HCT116 (cell line): ENCODE results near the gene CLEC3B. TPM values are rescaled to one million over a fixed set of nuclear protein-coding genes. Genes with fewer than 3 reads are reported as not detected.

Experiments
- ATAC-seq: fragments of 200-7000 bp; cut with Tn5 transposase; 2 replicates; pipeline ENCODE4 v1.9.1; 2020; ENCODE audit warnings: mild to moderate bottlenecking, moderate library complexity
- BruUV-seq: library from RNA; stranded (reverse); fragments of 400-500 nt; replicated peaks from 2 replicates; lab custom pipeline; 2021; lab: Mats Ljungman, UMichigan
- CTCF ChIA-PET: fragments of 300-600 bp; sonication (Branson Sonifier 250); formaldehyde crosslinking; loops from one replicate; lab custom pipeline; 2021; ENCODE audit warnings: antibody characterized with exemption; lab: Charles Lee
- POLR2A ChIA-PET: fragments of 300-600, 350-600 bp; sonication (Branson Sonifier 250); formaldehyde crosslinking; loops from one replicate; lab custom pipeline; 2021; ENCODE audit warnings: antibody characterized with exemption; lab: Charles Lee
- RAD21 ChIA-PET, 2 experiments: fragments of 300-600 bp; sonication (Branson Sonifier 250); formaldehyde crosslinking; loops; one replicate each; lab custom pipeline; 2023; ENCODE audit warnings: low total read pairs in 2 of 2; ENCODE audit not compliant: uncharacterized antibody in 2 of 2, unreplicated experiment in 2 of 2, low non-redundant PET in 1 of 2; lab: Charles Lee
- DNase-seq: peaks from one replicate; pipeline ENCODE4 v3.0.0-alpha.2; 2010; ENCODE audit warnings: low read depth, low spot score
- H2AFZ ChIP-seq: fragments of 200-600 bp; shearing (Covaris generic), sonication (generic); 2 replicates; pipeline ENCODE4 v1.6.1; 2017; ENCODE audit warnings: low read depth, mixed run types, mixed read lengths, antibody characterized with exemption, low read length; ENCODE audit not compliant: poor library complexity, severe bottlenecking
- H3K27ac ChIP-seq: 2 replicates; pipeline ENCODE4 v1.5.1; 2012; ENCODE audit warnings: low read depth, low read length
- H3K27me3 ChIP-seq: fragments of 200-600 bp; sonication (generic); 2 replicates; pipeline ENCODE4 v1.6.1; 2016; ENCODE audit warnings: mixed run types, low read length, mixed read lengths; ENCODE audit not compliant: insufficient read depth
- H3K36me3 ChIP-seq, 2 experiments: fragments of 200-500 bp in 1 of 2; fragments of 200-600 bp in 1 of 2; sonication (Bioruptor generic) in 1 of 2; sonication (generic) in 1 of 2; 2 replicates each; pipeline versions ENCODE4 v1.5.1 to v1.6.1; 2014 to 2016; ENCODE audit warnings: low read length in 2 of 2, inconsistent platforms in 1 of 2, mixed read lengths in 1 of 2, mixed run types in 1 of 2; ENCODE audit not compliant: insufficient read depth in 2 of 2, control insufficient read depth in 1 of 2
- H3K4me1 ChIP-seq, 2 experiments: fragments of 200-600 bp in 1 of 2; sonication (generic) in 1 of 2; 2 replicates each; pipeline versions ENCODE4 v1.5.1 to v1.6.1; 2012 to 2017; ENCODE audit warnings: low read length in 2 of 2, inconsistent platforms in 1 of 2, mild to moderate bottlenecking in 1 of 2, mixed read lengths in 1 of 2, mixed run types in 1 of 2, moderate library complexity in 1 of 2; ENCODE audit not compliant: insufficient read depth in 2 of 2, control insufficient read depth in 1 of 2
- H3K4me2 ChIP-seq: fragments of 200-600 bp; sonication (generic); 2 replicates; pipeline ENCODE4 v1.6.1; 2017; ENCODE audit warnings: mixed run types, low read length, mixed read lengths
- H3K4me3 ChIP-seq, 2 experiments: fragments of 200-600 bp in 1 of 2; sonication (generic) in 1 of 2; replicated peaks in 1 of 2; 2 replicates each; pipeline ENCODE4 v1.5.1; 2011 to 2016; ENCODE audit warnings: low read length in 2 of 2, control low read depth in 1 of 2, low read depth in 1 of 2, mild to moderate bottlenecking in 1 of 2, mixed read lengths in 1 of 2, mixed run types in 1 of 2
- H3K79me2 ChIP-seq: fragments of 200-600 bp; sonication (generic); 2 replicates; pipeline ENCODE4 v1.6.1; 2017; ENCODE audit warnings: mild to moderate bottlenecking, mixed run types, low read length, moderate library complexity, mixed read lengths; ENCODE audit not compliant: insufficient read depth
- H3K9ac ChIP-seq: fragments of 200-600 bp; sonication (generic); 2 replicates; pipeline ENCODE4 v1.6.1; 2016; ENCODE audit warnings: low read length, mixed read lengths
- H3K9me2 ChIP-seq: fragments of 200-600 bp; sonication (generic), shearing (Covaris generic); 2 replicates; pipeline ENCODE4 v1.6.1; 2017; ENCODE audit warnings: mixed run types, mild to moderate bottlenecking, moderate library complexity; ENCODE audit not compliant: insufficient read depth
- H3K9me3 ChIP-seq, 2 experiments: fragments of 200-500 bp in 1 of 2; fragments of 200-600 bp in 1 of 2; sonication (Bioruptor generic) in 1 of 2; sonication (generic) in 1 of 2; 2 replicates each; pipeline ENCODE4 v1.6.1; 2014 to 2017; ENCODE audit warnings: low read length in 2 of 2, mixed read lengths in 2 of 2, inconsistent platforms in 1 of 2, low read depth in 1 of 2, mild to moderate bottlenecking in 1 of 2, mixed run types in 1 of 2, moderate library complexity in 1 of 2; ENCODE audit not compliant: control insufficient read depth in 1 of 2, insufficient read depth in 1 of 2
- H4K20me1 ChIP-seq: fragments of 200-600 bp; sonication (generic), shearing (Covaris generic); 2 replicates; pipeline ENCODE4 v1.6.1; 2017; ENCODE audit warnings: mixed run types, mild to moderate bottlenecking, moderate library complexity; ENCODE audit not compliant: insufficient read depth
- CEBPB ChIP-seq: IDR thresholded peaks from 2 replicates; pipeline ENCODE4 v1.6.1; 2012; ENCODE audit warnings: low read depth
- EGR1 ChIP-seq: IDR thresholded peaks from 2 replicates; pipeline ENCODE4 v1.6.1; 2012; ENCODE audit warnings: low read depth
- EZH2 ChIP-seq: fragments of 200-600 bp; sonication (generic); IDR thresholded peaks from 2 replicates; pipeline ENCODE4 v1.6.1; 2017; ENCODE audit warnings: antibody characterized with exemption, mixed run types
- EZH2phosphoT487 ChIP-seq: fragments of 200-600 bp; IDR thresholded peaks from 2 replicates; pipeline ENCODE4 v1.6.1; 2018; ENCODE audit warnings: antibody characterized with exemption, borderline replicate concordance
- FOSL1 ChIP-seq: IDR thresholded peaks from 2 replicates; pipeline ENCODE4 v1.6.1; 2012; ENCODE audit warnings: low read depth
- POLR2AphosphoS5 ChIP-seq: IDR thresholded peaks from 2 replicates; pipeline ENCODE4 v1.6.1; 2011; ENCODE audit warnings: mild to moderate bottlenecking, low read depth, low read length, moderate library complexity
- SIN3A ChIP-seq: IDR thresholded peaks from 2 replicates; pipeline ENCODE4 v1.6.1; 2012; ENCODE audit warnings: low read depth
- SP1 ChIP-seq: IDR thresholded peaks from 2 replicates; pipeline ENCODE4 v1.6.1; 2012; ENCODE audit warnings: low read depth
- SRF ChIP-seq: IDR thresholded peaks from 2 replicates; pipeline ENCODE4 v1.6.1; 2012; ENCODE audit warnings: low read depth
- TCF7L2 ChIP-seq: IDR thresholded peaks from 2 replicates; pipeline ENCODE4 v1.7.0; 2011; ENCODE audit warnings: borderline replicate concordance, inconsistent platforms; ENCODE audit not compliant: insufficient read depth, insufficient read length; ENCODE audit errors: extremely low read depth
- YY1 ChIP-seq: IDR thresholded peaks from 2 replicates; pipeline ENCODE4 v1.6.1; 2011; ENCODE audit warnings: low read length, low read depth, moderate library complexity, mild to moderate bottlenecking; ENCODE audit not compliant: insufficient replicate concordance; ENCODE audit errors: extremely low read depth
- ZNF274 ChIP-seq: fragments of 200-500 bp; sonication (Bioruptor generic); IDR thresholded peaks from 2 replicates; pipeline ENCODE4 v1.6.1; 2014; ENCODE audit warnings: mild to moderate bottlenecking, low read depth, low read length, inconsistent platforms
- intact Hi-C: fragments of 100-400 bp; cut with micrococcal nuclease; formaldehyde crosslinking; loops from 2 replicates; pipeline ENCODE4 v1.10.0; 2022
- total RNA-seq: library from RNA; stranded (reverse); gene quantifications from one replicate; pipeline ENCODE4 v1.2.1, GENCODE V29; 2021; ENCODE audit not compliant: unreplicated experiment
- TF ChIP-seq, protein P1 (sequence below): IDR thresholded peaks from 2 replicates; pipeline ENCODE4 v1.6.1; 2012; ENCODE audit warnings: low read depth
- TF ChIP-seq, protein P2 (sequence below), 3 experiments: fragments of 200-600 bp in 1 of 3; sonication (generic) in 1 of 3; IDR thresholded peaks in 2 of 3; conservative IDR thresholded peaks in 1 of 3; 2 replicates each; pipeline ENCODE4 v1.5.1; 2012 to 2017; ENCODE audit warnings: low read depth in 2 of 3, low read length in 2 of 3, antibody characterized with exemption in 1 of 3, borderline replicate concordance in 1 of 3, control low read depth in 1 of 3, mild to moderate bottlenecking in 1 of 3, mixed read lengths in 1 of 3, mixed run types in 1 of 3, moderate library complexity in 1 of 3; ENCODE audit not compliant: insufficient read depth in 1 of 3

Gene CLEC3B
- total RNA-seq, 1 experiment from 2014 or later: 0.57 TPM

DNA sequence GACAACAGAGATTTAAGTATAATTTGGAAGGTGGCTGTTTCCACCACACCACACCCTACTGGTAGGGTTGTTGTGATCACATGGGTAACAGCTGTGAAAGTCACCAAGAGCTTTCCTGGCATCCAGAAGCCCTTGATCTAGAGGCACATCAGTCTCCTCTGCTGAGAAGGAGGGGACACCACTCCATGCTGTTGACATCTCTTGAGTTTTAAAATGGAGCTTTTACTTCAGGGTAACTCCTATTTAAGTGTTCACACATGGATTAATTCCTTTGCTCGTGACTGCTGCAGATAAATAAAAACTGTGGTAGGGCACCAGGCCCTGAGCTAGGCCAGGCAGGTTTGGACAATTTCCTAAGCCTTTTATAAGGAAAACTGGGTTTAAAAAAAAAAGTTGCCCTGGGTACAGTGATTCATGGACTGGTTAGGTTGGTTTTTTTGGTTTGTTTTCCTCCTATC, 42.6 kb upstream of the CLEC3B start:
- Histone ChIP-seq H3K4me3 (no peak overlapping the region), H3K36me3 (no peaks in the 10 kb centered on the region), H3K4me1 (peaks cover 13 to 37% of the 10 kb centered on the region in 2 experiments), H3K27me3 (no peaks in the 10 kb centered on the region), H3K79me2 (peaks cover 91% of the 10 kb centered on the region), H3K9me2 (no peaks in the 10 kb centered on the region), H2AFZ (no peak overlapping the region), H3K27ac (no peak overlapping the region), H3K9ac (no peak overlapping the region), H3K9me3 (no peaks in the 10 kb centered on the region), H3K4me2 (peak overlapping the region; percentile 28; the same call in 1 of the 2 replicates), H4K20me1 (peaks cover 15% of the 10 kb centered on the region; the same call in 1 of the 2 replicates)
- TF ChIP-seq, protein P1, sequence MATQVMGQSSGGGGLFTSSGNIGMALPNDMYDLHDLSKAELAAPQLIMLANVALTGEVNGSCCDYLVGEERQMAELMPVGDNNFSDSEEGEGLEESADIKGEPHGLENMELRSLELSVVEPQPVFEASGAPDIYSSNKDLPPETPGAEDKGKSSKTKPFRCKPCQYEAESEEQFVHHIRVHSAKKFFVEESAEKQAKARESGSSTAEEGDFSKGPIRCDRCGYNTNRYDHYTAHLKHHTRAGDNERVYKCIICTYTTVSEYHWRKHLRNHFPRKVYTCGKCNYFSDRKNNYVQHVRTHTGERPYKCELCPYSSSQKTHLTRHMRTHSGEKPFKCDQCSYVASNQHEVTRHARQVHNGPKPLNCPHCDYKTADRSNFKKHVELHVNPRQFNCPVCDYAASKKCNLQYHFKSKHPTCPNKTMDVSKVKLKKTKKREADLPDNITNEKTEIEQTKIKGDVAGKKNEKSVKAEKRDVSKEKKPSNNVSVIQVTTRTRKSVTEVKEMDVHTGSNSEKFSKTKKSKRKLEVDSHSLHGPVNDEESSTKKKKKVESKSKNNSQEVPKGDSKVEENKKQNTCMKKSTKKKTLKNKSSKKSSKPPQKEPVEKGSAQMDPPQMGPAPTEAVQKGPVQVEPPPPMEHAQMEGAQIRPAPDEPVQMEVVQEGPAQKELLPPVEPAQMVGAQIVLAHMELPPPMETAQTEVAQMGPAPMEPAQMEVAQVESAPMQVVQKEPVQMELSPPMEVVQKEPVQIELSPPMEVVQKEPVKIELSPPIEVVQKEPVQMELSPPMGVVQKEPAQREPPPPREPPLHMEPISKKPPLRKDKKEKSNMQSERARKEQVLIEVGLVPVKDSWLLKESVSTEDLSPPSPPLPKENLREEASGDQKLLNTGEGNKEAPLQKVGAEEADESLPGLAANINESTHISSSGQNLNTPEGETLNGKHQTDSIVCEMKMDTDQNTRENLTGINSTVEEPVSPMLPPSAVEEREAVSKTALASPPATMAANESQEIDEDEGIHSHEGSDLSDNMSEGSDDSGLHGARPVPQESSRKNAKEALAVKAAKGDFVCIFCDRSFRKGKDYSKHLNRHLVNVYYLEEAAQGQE: no peak
- TF ChIP-seq TCF7L2 (no peak), CEBPB (no peak), ZNF274 (no peak), EZH2phosphoT487 (no peak), EGR1 (no peak), EZH2 (no peak), YY1 (no peak), SIN3A (0 out of 2 replicates have a peak, but pooled peaks have one; percentile 27), SRF (no peak), POLR2AphosphoS5 (no peak), SP1 (0 out of 2 replicates have a peak, but pooled peaks have one; percentile 48), FOSL1 (0 out of 2 replicates have a peak, but pooled peaks have one; percentile 49)
- TF ChIP-seq, protein P2, sequence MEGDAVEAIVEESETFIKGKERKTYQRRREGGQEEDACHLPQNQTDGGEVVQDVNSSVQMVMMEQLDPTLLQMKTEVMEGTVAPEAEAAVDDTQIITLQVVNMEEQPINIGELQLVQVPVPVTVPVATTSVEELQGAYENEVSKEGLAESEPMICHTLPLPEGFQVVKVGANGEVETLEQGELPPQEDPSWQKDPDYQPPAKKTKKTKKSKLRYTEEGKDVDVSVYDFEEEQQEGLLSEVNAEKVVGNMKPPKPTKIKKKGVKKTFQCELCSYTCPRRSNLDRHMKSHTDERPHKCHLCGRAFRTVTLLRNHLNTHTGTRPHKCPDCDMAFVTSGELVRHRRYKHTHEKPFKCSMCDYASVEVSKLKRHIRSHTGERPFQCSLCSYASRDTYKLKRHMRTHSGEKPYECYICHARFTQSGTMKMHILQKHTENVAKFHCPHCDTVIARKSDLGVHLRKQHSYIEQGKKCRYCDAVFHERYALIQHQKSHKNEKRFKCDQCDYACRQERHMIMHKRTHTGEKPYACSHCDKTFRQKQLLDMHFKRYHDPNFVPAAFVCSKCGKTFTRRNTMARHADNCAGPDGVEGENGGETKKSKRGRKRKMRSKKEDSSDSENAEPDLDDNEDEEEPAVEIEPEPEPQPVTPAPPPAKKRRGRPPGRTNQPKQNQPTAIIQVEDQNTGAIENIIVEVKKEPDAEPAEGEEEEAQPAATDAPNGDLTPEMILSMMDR (IDR thresholded peaks at IDR 0.05 in 2 of 3, conservative IDR thresholded peaks at IDR 0.05 in 1 of 3; ENCODE audit: borderline replicate concordance in 1 of 3, insufficient read depth in 1 of 3, low read depth in 2 of 3, low read length in 2 of 3): no peak; a peak in 1 of 6 replicates
- no peak for DNase-seq
- ChIA-PET CTCF (interaction anchor here (1.2 to 2.3 kb wide), 3 partner anchors 9 to 68 kb away, joined by 4 to 9 read pairs (median 6); no protein-coding TSS in a partner anchor), RAD21 (no interaction called here), POLR2A (no interaction called here)
- intact Hi-C loops: no loop called here
- BruUV-seq: no TSS peak
- ATAC-seq: no peak
